Stimulated activated naive CD8-positive, alpha-beta T cell treated with anti-CD3 and anti-CD28 coated beads, Interleukin-15, Interleukin-2, amounts not matched to agents 100 ng/mL and 50 ng/mL, for 24 hours (primary cell): ENCODE measurements around the gene HCST.
A peak's percentile ranks its signal among the peaks of the same experiment; 100 is the strongest.
"Not testable (repeated sequence)": the region's sequence is repeated elsewhere in the genome, so short reads cannot be mapped to it uniquely, and the experiment has no call there.

ENCODE experiments used
- H3K27ac Mint-ChIP-seq: one replicate; pipeline ENCODE4 v1.8.0; 2021; ENCODE audit warnings: mild to moderate bottlenecking, mixed read lengths
- H3K27me3 Mint-ChIP-seq: one replicate; pipeline ENCODE4 v1.8.0; 2021; ENCODE audit warnings: mixed read lengths
- H3K36me3 Mint-ChIP-seq: one replicate; pipeline ENCODE4 v1.8.0; 2021; ENCODE audit warnings: low read depth, mixed read lengths
- H3K4me1 Mint-ChIP-seq: one replicate; pipeline ENCODE4 v1.8.0; 2021; ENCODE audit warnings: low read depth, mixed read lengths
- H3K4me3 Mint-ChIP-seq: one replicate; pipeline ENCODE4 v1.8.0; 2021; ENCODE audit warnings: mild to moderate bottlenecking, mixed read lengths
- H3K9me3 Mint-ChIP-seq: one replicate; pipeline ENCODE4 v1.8.0; 2021; ENCODE audit warnings: mixed read lengths

Gene HCST

DNA sequence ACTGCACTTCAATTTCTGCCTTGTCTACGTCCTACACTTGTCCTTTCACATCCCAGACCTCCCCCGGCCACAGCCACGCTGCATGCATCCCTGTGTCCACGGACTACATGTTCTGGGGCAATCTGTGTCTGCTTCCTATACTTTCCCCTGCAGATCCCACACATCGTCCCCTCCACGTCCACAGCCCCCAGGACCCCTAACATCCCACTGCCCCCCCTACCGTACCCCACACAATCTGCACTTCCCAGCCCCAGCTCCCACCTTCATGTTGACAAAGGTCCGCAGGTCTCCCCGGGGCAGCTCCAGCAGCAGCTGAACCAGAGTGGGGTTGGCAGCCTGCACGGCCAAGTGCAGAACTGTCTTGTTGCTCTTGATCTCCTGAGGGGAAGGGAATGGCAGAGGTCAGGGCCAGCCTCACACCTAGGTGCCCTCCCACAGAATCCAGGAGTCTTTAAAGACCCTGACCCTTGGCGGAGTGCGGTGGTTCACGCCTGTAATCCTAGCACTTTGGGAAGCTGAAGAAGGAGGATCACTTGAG is 12.1 kb upstream of the HCST start:
- Mint-ChIP-seq H3K4me3 (no peak overlapping the region), H3K9me3 (no peaks in the 10 kb centered on the region), H3K36me3 (peaks cover 86% of the 10 kb centered on the region), H3K27ac (peak overlapping the region; percentile 45), H3K4me1 (peaks cover 12% of the 10 kb centered on the region), H3K27me3 (no peaks in the 10 kb centered on the region)

GRCh38 chr19:35891819-35892218 is 10.5 kb upstream of the HCST start:
- peaks cover 84% of the 10 kb centered on the region for H3K36me3 Mint-ChIP-seq
- H3K4me3 Mint-ChIP-seq, H3K27me3 Mint-ChIP-seq, H3K27ac Mint-ChIP-seq, H3K9me3 Mint-ChIP-seq: not testable (repeated sequence)
- peaks cover 24% of the 10 kb centered on the region for H3K4me1 Mint-ChIP-seq

- Mint-ChIP-seq H3K9me3 (no peaks in the 10 kb centered on the region), H3K27me3 (no peaks in the 10 kb centered on the region), H3K27ac (no peak overlapping the region), H3K36me3 (peaks cover 80% of the 10 kb centered on the region), H3K4me3 (peak overlapping the region; percentile 23), H3K4me1 (peaks cover 38% of the 10 kb centered on the region)
Observed at GRCh38 chr19:35894342-35894741, 8.0 kb upstream of the HCST start.

DNA sequence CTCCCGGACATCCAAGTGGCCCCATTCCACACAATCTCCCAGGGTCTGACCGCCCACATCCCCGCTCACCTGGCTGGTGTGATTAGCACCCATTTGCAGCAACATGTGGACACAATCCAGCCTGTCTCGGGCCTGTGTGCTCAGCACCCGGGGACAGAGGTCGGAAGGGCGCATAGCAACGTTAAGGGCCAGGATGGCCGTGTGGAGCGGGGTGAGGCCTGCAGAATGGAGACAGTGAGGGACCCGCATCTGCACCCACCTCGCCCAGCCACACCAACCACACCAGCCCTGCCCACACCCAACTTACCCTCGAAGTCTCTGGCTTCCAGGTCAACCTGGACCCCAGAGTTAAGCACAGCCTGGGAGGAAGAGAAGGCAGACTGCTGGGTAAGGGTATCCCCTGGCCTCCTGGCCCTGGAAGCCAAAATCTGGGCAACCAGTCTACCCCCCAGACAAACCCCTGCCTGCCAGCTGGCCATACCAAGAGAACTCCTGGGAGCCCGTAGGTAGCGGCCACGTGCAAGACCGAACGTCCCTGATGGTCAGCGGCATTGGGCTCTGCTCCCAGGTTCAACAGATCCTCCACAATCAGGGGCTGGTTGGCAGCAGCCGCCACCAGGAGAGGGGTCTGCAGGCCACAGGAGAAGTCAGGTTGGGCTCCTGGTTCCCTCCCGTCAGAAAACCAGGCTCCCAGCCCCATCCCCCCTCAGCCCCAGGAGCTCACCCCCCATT is 6.3 kb upstream of the HCST start:
- Mint-ChIP-seq H3K4me1 (peaks cover 45% of the 10 kb centered on the region), H3K27ac (peak overlapping the region; percentile 67), H3K27me3 (no peaks in the 10 kb centered on the region), H3K4me3 (peak overlapping the region; percentile 87), H3K36me3 (peaks cover 68% of the 10 kb centered on the region), H3K9me3 (no peaks in the 10 kb centered on the region)

DNA sequence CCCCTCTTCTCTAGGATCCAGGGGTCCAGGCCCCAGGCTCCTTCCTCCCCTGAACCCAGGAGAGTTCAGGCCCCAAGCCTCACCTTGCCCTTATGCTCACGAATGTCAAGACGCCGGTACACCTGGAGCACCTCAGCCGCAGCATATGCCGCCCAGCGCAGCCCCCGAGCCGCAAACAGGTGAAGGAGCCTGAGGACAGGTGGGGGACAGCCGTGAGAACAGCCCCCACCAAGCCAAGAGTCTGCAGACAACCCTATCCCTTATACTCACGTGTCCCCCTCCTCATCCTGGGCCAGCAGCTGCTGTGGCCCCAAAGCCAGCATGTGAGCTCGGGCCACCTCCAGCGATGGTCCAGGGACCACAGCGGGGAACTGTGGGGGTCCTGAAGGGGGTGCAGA is 5.7 kb upstream of the HCST start:
- no peaks in the 10 kb centered on the region for H3K9me3 Mint-ChIP-seq
- peak overlapping the region; percentile 87 for H3K4me3 Mint-ChIP-seq
- no peaks in the 10 kb centered on the region for H3K27me3 Mint-ChIP-seq
- peaks cover 64% of the 10 kb centered on the region for H3K36me3 Mint-ChIP-seq
- H3K27ac Mint-ChIP-seq: peak overlapping the region; percentile 45
- peaks cover 49% of the 10 kb centered on the region for H3K4me1 Mint-ChIP-seq

GRCh38 chr19:35897706-35898451 is 4.5 kb upstream of the HCST start:
- Mint-ChIP-seq H3K9me3 (no peaks in the 10 kb centered on the region), H3K27me3 (no peaks in the 10 kb centered on the region), H3K36me3 (peaks cover 54% of the 10 kb centered on the region), H3K27ac (peak overlapping the region; percentile 87), H3K4me1 (peaks cover 56% of the 10 kb centered on the region), H3K4me3 (peak overlapping the region; percentile 87)

- peaks cover 48% of the 10 kb centered on the region for H3K36me3 Mint-ChIP-seq
- H3K9me3 Mint-ChIP-seq: no peaks in the 10 kb centered on the region
- no peaks in the 10 kb centered on the region for H3K27me3 Mint-ChIP-seq
- H3K27ac Mint-ChIP-seq: peak overlapping the region; percentile 87
- H3K4me1 Mint-ChIP-seq: peaks cover 59% of the 10 kb centered on the region
- peak overlapping the region; percentile 87 for H3K4me3 Mint-ChIP-seq
Observed at GRCh38 chr19:35898499-35898809, 3.9 kb upstream of the HCST start.

- Mint-ChIP-seq H3K27me3 (no peaks in the 10 kb centered on the region), H3K36me3 (peaks cover 36% of the 10 kb centered on the region), H3K4me1 (peaks cover 71% of the 10 kb centered on the region), H3K27ac (peak overlapping the region; percentile 87), H3K9me3 (no peaks in the 10 kb centered on the region), H3K4me3 (peak overlapping the region; percentile 87)
Observed at GRCh38 chr19:35899547-35900214, 2.6 kb upstream of the HCST start.

DNA sequence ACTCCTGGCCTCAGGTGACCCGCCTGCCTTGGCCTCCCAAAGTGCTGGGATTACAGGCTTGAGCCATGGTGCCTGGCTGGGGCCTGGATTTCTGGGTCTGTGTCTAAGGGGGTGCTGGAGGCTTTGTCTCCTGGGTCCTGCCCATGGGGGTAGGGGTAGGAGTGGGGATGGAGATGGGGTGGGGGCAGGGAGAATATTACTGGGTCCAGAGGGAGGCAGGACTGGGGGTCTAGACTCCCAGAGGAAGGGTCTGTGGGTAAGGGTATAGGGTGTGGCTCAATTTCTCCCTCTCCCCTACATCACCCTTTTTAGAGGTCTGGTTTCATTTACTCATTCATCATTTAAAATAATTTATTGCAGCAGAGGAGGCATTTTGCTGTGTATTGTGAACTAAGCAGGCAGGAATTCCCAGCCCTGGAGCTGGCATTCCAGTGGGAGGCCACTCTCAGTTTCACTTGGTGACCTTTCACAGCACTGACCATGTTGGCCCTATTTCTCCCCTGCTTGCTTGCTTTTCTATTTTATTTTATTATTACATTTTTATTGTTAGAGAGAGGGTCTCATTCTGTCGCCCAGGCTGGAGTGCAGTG is 1.2 kb upstream of the HCST start:
- Mint-ChIP-seq H3K4me3 (peak overlapping the region; percentile 87), H3K27me3 (no peaks in the 10 kb centered on the region), H3K9me3 (no peaks in the 10 kb centered on the region), H3K27ac (peak overlapping the region; percentile 87), H3K36me3 (peaks cover 25% of the 10 kb centered on the region), H3K4me1 (peaks cover 67% of the 10 kb centered on the region)

GRCh38 chr19:35902870-35903475 is 644 bp downstream of the HCST start:
- peaks cover 15% of the 10 kb centered on the region for H3K36me3 Mint-ChIP-seq
- H3K27me3 Mint-ChIP-seq: no peaks in the 10 kb centered on the region
- peak overlapping the region; percentile 87 for H3K4me3 Mint-ChIP-seq
- no peaks in the 10 kb centered on the region for H3K9me3 Mint-ChIP-seq
- H3K27ac Mint-ChIP-seq: peak overlapping the region; percentile 87
- peaks cover 66% of the 10 kb centered on the region for H3K4me1 Mint-ChIP-seq

DNA sequence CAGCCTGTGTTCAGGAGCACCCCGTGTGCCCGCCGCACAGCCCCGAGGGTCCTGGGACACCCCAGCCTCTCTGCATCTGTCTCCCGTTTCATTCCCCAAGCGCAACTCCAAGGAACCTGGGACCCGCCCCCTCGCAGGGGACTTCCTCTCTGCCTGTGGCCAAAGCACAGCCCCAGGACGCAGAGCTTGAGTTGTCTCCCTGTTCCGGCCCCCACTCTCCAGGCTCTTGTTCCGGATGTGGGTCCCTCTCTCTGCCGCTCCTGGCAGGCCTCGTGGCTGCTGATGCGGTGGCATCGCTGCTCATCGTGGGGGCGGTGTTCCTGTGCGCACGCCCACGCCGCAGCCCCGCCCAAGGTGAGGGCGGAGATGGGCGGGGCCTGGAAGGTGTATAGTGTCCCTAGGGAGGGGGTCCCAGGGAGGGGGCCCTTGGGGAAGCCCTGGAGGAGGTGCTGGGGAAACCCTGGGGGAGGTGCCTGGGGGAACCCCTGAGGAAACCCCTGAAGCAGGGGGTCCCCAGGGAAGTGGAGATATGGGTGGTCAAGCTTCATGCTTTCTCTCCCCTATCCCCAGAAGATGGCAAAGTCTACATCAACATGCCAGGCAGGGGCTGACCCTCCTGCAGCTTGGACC is 1.3 kb downstream of the HCST start:
- no peaks in the 10 kb centered on the region for H3K27me3 Mint-ChIP-seq
- peaks cover 65% of the 10 kb centered on the region for H3K4me1 Mint-ChIP-seq

DNA sequence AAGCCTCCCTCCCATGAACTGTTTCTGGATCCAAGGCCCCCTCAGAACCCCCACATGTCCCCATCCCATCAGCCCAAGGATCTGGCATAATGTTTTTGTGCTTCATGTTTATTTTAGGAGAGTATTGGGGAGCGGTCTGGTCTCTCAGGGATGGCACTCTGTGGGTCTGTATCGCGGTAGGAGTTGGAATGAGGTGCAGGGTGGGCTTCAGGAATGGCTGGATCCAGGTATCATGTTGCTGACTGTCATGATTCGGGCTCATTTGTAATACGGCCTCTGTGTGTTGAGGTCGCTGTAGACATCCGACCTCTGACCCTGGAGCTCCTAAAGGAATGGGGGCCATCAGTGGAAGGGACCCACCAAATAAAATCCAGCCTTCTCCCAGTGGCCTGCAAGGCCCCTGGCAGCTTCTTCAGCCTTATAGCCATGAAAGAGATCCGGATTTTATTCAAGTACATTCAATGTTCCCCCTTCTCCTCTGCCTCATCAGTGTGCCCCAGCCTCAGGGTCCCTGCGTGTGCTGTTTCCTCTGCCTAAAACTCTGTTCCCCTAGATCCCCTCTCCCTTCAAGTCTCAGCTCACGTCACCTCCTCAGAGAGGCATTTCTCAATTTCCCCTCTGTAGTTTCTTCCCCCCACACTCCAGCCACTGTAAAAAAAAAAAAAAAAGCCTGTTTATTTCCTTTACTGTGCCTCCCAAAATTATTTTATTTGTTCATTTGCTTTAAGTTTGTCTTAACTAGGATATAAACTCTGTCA is 2.2 kb downstream of the HCST start:
- Mint-ChIP-seq H3K27me3 (no peaks in the 10 kb centered on the region), H3K4me3 (peak overlapping the region; percentile 87), H3K4me1 (peaks cover 70% of the 10 kb centered on the region), H3K27ac (peak overlapping the region; percentile 51), H3K9me3 (no peaks in the 10 kb centered on the region), H3K36me3 (peaks cover 1% of the 10 kb centered on the region)

More for the DNA sequence above, 1.3 kb downstream of the HCST start:
- Mint-ChIP-seq H3K9me3 (no peaks in the 10 kb centered on the region), H3K4me3 (peak overlapping the region; percentile 87), H3K36me3 (peaks cover 10% of the 10 kb centered on the region), H3K27ac (peak overlapping the region; percentile 87)

DNA sequence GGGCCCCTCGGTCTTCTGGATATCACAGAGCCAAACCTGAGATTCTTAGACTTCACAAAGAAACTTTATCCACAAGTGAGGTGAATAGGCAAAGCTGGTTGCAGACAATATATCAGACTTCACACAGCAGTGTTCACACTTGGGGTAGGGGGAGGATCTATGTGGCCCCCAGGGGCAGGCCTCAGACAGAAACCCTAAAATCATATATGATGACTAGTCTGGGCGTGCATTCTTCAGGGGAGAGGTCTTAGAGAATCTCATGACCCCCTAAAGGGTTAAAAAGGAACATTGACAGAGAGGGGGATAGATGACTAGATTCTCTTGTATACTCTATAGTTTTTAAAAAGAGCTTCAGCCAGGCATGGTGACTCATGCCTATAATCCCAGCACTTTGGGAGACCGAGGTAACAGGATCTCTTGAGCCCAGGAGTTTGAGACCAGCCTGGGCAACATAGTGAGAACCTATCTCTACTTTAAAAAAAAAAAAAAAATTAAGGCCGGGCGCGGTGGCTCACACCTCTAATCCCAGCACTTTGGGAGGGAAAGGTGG is 2.9 kb downstream of the HCST start:
- Mint-ChIP-seq H3K4me1 (peaks cover 77% of the 10 kb centered on the region), H3K36me3 (no peaks in the 10 kb centered on the region), H3K9me3 (no peaks in the 10 kb centered on the region), H3K27me3 (no peaks in the 10 kb centered on the region), H3K4me3 (no peak overlapping the region), H3K27ac (peak overlapping the region; percentile 51)
